Aorta (tissue), 5 donors: Measurements from ENCODE around the gene PTPRCAP. TPM values are rescaled to one million over a fixed set of nuclear protein-coding genes. Genes with fewer than 3 reads are reported as not detected.

ENCODE experiments used
- ATAC-seq: fragments of 200-7000 bp; cut with Tn5 transposase; one replicate; pipeline ENCODE4 v1.9.1; 2022; ENCODE audit warnings: moderate library complexity; ENCODE audit not compliant: low FRiP score
- DNase-seq, 2 donors: peaks; one replicate each; pipeline ENCODE4 v3.0.0-alpha.2; 2020
- H3K27ac ChIP-seq, 2 donors: one replicate each; pipeline ENCODE4 v1.5.1; 2013; ENCODE audit warnings: low read length in 2 of 2, mild to moderate bottlenecking in 2 of 2, moderate library complexity in 2 of 2, control low read depth in 1 of 2, inconsistent platforms in 1 of 2, low read depth in 1 of 2
- H3K27me3 ChIP-seq, 2 donors: one replicate each; pipeline ENCODE4 v1.6.1; 2013; ENCODE audit warnings: control low read depth in 1 of 2, low read length in 1 of 2, mild to moderate bottlenecking in 1 of 2, moderate library complexity in 1 of 2; ENCODE audit not compliant: insufficient read depth in 2 of 2, control insufficient read depth in 1 of 2
- H3K36me3 ChIP-seq, 2 donors: one replicate each; pipeline ENCODE4 v1.6.1; 2013; ENCODE audit warnings: control low read depth in 1 of 2, low read length in 1 of 2, mild to moderate bottlenecking in 1 of 2; ENCODE audit not compliant: insufficient read depth in 2 of 2, control insufficient read depth in 1 of 2
- H3K4me1 ChIP-seq, 2 donors: one replicate each; pipeline ENCODE4 v1.6.1; 2013; ENCODE audit warnings: low read length in 2 of 2, control low read depth in 1 of 2, mild to moderate bottlenecking in 1 of 2, moderate library complexity in 1 of 2; ENCODE audit not compliant: insufficient read depth in 2 of 2, control insufficient read depth in 1 of 2
- H3K4me3 ChIP-seq, 2 donors: one replicate each; pipeline ENCODE4 v1.5.1; 2013; ENCODE audit warnings: low read length in 2 of 2, control low read depth in 1 of 2, mild to moderate bottlenecking in 1 of 2
- H3K9me3 ChIP-seq: one replicate; pipeline ENCODE4 v1.6.1; 2013; ENCODE audit warnings: mild to moderate bottlenecking, low read length; ENCODE audit not compliant: control insufficient read depth
- WGBS, 2 donors: extraction: QIAGEN DNeasy Blood & Tissue Kit; methylation state at CpG; one replicate each; pipeline ENCODE4 v1.1.7; 2013; 5-methylcytosine and 5-hydroxymethylcytosine counted together
- intact Hi-C, 2 donors: fragments of 100-400 bp; cut with DNase I; formaldehyde crosslinking; loops; one replicate each; pipeline versions ENCODE4 v1.14.2 to v1.15.0; 2022
- polyA plus RNA-seq, 2 donors: library from polyadenylated mRNA; stranded (reverse); fragments of 200-250 nt; gene quantifications; one replicate each; pipeline ENCODE4 v1.2.3, GENCODE V29; 2013
- total RNA-seq, 2 donors: library from RNA; stranded (reverse); fragmentation: NEBNext Ultra II Directional; extraction: Animal tissue kit (Norgen Biotek cat#: 25700); gene quantifications; one replicate each; pipeline ENCODE4 v1.2.1, GENCODE V29; 2021
- donor health status: healthy with polysubstance abuse.
- donor health status: Bipolar disorder and iron deficiency.
- donor health status: DM: no; HTN: no; CAD: no.
- donor health status: DM: no; HTN: no; CAD: no.
- donor health status: DM: yes; HTN: yes; CAD: no.

PTPRCAP gene
- total and polyA plus RNA-seq, 4 donors: 2.0 to 13.8 (median 3.8) TPM

DNA sequence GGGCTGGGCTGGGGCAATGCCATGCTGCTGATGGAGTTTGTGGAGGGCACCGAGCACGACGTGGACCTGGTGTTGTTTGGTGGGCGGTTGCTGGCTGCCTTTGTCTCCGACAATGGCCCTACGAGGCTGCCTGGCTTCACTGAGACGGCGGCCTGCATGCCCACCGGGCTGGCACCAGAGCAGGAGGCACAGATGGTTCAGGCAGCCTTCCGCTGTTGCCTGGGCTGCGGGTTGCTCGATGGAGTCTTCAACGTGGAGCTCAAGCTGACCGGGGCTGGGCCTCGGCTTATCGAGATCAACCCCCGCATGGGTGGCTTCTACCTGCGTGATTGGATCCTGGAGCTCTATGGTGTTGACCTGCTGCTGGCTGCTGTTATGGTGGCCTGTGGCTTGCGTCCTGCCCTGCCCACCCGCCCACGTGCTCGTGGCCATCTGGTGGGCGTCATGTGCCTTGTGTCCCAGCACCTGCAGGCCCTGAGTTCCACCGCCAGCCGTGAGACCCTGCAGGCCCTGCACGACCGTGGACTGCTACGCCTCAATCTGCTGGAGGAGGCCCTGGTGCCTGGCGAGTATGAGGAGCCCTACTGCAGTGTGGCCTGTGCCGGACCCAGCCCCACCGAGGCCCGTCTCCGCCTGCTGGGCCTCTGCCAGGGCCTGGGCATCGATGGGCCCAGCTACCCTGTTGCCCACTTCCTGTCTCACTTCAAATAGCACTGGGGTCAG lies 13.4 kb downstream of the PTPRCAP start:
- Histone ChIP-seq H3K27me3 (no peaks in the 10 kb centered on the region), H3K36me3 (no peaks in the 10 kb centered on the region), H3K27ac (no peak overlapping the region), H3K4me1 (no peaks in the 10 kb centered on the region), H3K4me3 (no peak overlapping the region), H3K9me3 (no peaks in the 10 kb centered on the region)
- ATAC-seq: no peak
- DNase-seq: no peak
- 86 to 88% methylated on average over 34 of the region's 34 CpGs for WGBS, 2 donors
- intact Hi-C loops: no loop called here

DNA sequence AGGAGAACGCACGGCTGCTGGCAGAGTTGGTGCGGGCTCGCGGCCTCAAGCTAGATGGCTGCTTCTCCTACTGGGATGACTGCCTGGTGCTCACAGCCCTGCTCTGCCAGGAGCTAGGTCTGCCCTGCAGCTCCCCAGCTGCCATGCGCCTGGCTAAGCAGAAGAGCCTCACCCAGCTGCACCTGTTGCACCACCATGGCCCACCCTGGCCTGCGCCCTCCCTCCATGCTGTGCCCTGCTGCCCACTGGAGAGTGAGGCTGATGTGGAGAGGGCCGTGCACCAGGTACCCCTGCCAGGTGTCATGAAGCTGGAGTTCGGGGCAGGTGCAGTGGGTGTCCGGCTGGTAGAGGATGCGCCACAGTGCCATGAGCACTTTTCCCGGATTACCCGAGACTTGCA lies 14.0 kb downstream of the PTPRCAP start:
- no peaks in the 10 kb centered on the region for H3K36me3 ChIP-seq
- no peak overlapping the region for H3K27ac ChIP-seq
- H3K4me1 ChIP-seq: no peaks in the 10 kb centered on the region
- ATAC-seq (no peak), DNase-seq (no peak)
- intact Hi-C loops: no loop called here
- 92 to 95% methylated on average over 13 of the region's 13 CpGs for WGBS, 2 donors
- H3K4me3 ChIP-seq: no peak overlapping the region
- no peaks in the 10 kb centered on the region for H3K27me3 ChIP-seq
- no peaks in the 10 kb centered on the region for H3K9me3 ChIP-seq

DNA sequence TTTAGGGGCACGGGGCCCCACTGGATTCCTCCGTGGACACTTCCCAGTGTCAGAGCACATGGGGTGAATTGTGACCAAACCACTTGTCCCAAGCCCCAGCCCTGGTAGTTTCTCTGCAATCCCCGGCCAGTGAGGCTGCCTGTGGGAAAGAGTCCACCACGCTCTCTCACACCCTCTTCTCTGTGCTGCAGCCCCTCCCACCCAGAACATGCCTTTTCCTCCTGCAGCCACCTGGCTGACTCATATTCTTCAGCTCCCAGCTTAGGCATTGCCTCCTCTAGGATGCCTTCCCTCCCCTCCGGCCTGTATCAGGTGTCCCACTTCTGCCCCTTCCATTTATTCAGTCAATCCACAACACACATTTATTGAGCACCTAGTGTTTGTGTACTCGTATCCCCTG lies 14.6 kb downstream of the PTPRCAP start:
- intact Hi-C loops: no loop called here
- Histone ChIP-seq H3K27ac (no peak overlapping the region), H3K4me3 (no peak overlapping the region), H3K36me3 (no peaks in the 10 kb centered on the region), H3K9me3 (no peaks in the 10 kb centered on the region), H3K27me3 (no peaks in the 10 kb centered on the region), H3K4me1 (no peaks in the 10 kb centered on the region)
- no peak for ATAC-seq
- DNase-seq: no peak
- WGBS, 2 donors: 75 to 78% methylated on average over 6 of the region's 6 CpGs

DNA sequence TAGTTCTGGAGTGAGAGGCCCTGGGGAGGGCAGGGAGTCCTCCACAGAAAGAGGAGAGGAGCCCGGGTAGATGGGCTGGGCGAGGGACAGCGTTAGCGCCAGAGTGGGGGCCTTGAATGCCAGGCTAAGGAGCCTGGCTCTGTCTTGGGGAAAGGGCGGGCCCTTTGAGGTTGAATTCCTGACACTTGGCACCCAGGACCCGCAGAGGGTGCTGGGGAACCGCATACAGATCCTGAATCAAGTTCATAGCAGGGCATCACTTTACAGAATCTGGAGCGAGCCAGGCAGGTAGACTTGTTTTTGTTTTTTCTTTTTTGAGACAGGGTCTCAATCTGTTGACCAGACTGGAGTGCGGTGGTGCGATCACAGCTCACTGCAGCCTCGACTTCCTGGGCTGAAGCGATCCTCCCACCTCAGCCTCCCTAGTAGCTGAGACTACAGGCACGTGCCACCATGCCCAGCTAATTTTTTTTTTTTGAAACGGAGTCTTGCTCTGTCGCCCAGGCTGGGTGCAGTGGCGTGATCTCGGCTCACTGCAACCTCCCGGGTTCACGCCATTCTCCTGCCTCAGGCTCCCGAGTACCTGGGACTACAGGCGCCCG lies 16.0 kb downstream of the PTPRCAP start:
- DNase-seq (no peak), ATAC-seq (no peak)
- H3K27ac ChIP-seq: peak overlapping the region in 1 of 2 donors; percentile 28
- H3K4me3 ChIP-seq: no peak overlapping the region
- intact Hi-C loops: no loop called here
- no peaks in the 10 kb centered on the region for H3K4me1 ChIP-seq
- no peaks in the 10 kb centered on the region for H3K27me3 ChIP-seq
- no peaks in the 10 kb centered on the region for H3K9me3 ChIP-seq
- no peaks in the 10 kb centered on the region for H3K36me3 ChIP-seq
- WGBS, 2 donors: 81% methylated on average over 22 of the region's 22 CpGs

DNA sequence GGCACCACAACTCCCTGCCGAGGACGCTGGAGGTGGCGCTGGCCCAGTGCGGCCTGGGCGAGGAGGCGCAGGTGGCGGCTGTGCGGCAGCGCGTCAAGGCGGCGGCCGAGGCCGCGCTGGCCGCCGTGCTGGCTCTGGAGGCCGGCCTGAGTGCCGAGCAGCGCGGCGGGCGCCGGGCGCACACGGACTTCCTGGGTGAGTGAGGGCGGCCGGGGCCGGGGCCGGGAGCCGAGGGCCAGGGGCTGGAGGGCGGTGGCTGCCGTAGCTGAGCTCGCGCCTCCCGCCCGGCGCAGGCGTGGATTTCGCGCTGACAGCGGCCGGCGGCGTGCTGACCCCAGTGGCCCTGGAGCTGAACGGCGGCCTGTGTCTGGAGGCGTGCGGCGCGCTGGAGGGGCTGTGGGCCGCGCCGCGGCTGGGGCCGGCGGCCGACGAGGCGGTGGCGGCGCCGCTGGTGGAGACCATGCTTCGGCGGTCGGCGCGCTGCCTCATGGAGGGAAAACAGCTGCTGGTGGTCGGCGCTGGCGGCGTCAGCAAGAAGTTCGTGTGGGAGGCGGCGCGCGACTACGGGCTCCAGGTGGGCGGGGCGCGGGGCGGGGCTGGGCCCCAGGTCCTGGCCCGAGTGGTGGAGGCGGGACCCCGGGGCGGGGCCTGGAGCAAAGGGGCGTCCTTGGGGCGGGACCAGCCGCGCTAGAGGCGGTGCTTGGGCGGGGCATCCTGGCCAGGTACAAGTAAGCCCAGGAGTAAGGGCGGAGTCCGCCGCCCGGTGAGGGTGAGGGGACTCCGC lies 16.6 kb downstream of the PTPRCAP start:
- DNase-seq (peak; percentile 97 to 99), ATAC-seq (peak; percentile 95)
- Histone ChIP-seq H3K9me3 (no peaks in the 10 kb centered on the region), H3K27me3 (no peaks in the 10 kb centered on the region), H3K27ac (peak overlapping the region; percentile 19 to 86), H3K4me3 (peak overlapping the region; percentile 30 to 63), H3K36me3 (no peaks in the 10 kb centered on the region), H3K4me1 (no peaks in the 10 kb centered on the region)
- intact Hi-C loops: no loop called here
- WGBS, 2 donors: 0 to 1% methylated on average over 77 to 97 of the region's 97 CpGs

DNA sequence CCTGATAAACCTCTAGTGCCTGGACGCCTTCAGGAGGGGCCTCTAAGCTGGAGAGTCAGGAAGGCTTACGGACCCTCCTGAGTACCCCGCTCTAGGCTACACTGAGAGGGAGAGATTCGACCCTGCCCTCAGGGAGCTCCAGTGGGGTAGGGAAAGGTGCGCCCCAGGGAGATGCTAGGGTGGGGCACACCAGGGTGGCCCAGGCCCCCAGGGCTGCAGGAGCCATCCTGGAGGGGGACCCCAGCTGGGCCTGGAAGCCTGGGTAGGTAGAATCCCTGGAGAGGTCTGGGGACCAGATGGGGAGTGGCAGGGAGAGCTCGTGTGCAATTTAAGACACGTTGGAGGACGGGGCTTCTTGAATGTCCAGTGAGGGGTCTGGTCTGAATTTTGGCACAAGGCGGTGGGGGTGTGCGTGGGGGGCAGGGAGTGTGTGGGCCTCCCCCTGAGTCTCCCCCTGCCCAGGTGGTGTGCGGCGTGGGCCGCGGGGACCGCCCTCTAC lies 17.3 kb downstream of the PTPRCAP start:
- DNase-seq: no peak
- WGBS, 2 donors: 34 to 40% methylated on average over 15 of the region's 15 CpGs
- Histone ChIP-seq H3K4me1 (no peaks in the 10 kb centered on the region), H3K9me3 (no peaks in the 10 kb centered on the region), H3K27ac (peak overlapping the region; percentile 19 to 86), H3K4me3 (peak overlapping the region; percentile 30 to 63), H3K36me3 (no peaks in the 10 kb centered on the region), H3K27me3 (no peaks in the 10 kb centered on the region)
- no peak for ATAC-seq
- intact Hi-C loops: no loop called here

GRCh38 chr11:67419325-67420049 lies 18.0 kb downstream of the PTPRCAP start:
- ATAC-seq (no peak), DNase-seq (no peak)
- Histone ChIP-seq H3K27ac (peak overlapping the region in 1 of 2 donors; percentile 86), H3K36me3 (no peaks in the 10 kb centered on the region), H3K4me3 (no peak overlapping the region), H3K27me3 (no peaks in the 10 kb centered on the region), H3K9me3 (no peaks in the 10 kb centered on the region), H3K4me1 (no peaks in the 10 kb centered on the region)
- WGBS, 2 donors: 93 to 95% methylated on average over 20 to 21 of the region's 21 CpGs
- intact Hi-C loops: no loop called here

DNA sequence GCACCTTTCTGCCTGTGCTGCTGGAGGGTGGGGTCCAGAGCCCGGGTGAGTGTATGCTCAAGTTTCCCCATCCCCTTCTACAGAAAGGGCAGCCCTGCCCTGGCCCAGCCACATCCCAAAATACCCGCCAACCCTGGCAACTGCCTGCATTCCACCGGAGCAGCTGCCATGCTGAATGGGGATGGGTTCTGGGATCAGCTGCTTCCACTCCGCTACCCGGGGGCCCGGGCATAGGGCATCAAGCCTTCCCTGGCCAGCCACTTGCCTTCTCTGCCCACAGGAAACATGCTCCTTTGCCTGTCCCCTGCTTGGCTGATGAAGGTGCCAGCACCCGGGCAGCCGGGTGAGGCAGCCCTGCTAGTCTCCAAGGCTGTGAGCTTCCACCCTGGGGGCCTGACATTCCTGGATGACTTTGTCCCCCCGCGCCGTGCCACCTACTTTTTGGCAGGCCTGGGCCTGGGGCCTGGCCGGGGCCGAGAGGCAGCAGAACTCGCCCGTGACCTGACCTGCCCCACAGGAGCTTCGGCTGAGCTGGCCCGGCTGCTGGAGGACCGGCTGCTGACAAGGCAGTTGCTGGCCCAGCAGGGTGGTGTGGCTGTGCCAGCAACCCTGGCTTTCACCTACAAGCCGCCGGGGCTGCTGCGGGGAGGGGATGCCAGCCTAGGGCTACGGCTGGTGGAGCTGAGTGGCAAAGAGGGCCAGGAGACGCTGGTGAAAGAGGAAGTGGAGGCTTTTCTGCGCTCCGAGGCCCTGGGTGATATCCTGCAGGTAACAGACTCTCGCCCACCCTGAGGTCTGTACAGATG lies 18.8 kb downstream of the PTPRCAP start:
- no peaks in the 10 kb centered on the region for H3K36me3 ChIP-seq
- H3K4me1 ChIP-seq: no peaks in the 10 kb centered on the region
- no peaks in the 10 kb centered on the region for H3K27me3 ChIP-seq
- H3K9me3 ChIP-seq: no peaks in the 10 kb centered on the region
- 8 to 18% methylated on average over 26 of the region's 26 CpGs for WGBS, 2 donors
- ATAC-seq (no peak), DNase-seq (no peak)
- intact Hi-C loops: no loop called here
- H3K4me3 ChIP-seq: no peak overlapping the region
- peak overlapping the region in 1 of 2 donors; percentile 54 for H3K27ac ChIP-seq
